ENCODE data around the gene KCNMA1. TPM values are rescaled to one million over a fixed set of nuclear protein-coding genes. Genes with fewer than 3 reads are reported as not detected.

The KCNMA1 gene
- total RNA-seq, 1 donor from 2014 or later = not detected

DNA sequence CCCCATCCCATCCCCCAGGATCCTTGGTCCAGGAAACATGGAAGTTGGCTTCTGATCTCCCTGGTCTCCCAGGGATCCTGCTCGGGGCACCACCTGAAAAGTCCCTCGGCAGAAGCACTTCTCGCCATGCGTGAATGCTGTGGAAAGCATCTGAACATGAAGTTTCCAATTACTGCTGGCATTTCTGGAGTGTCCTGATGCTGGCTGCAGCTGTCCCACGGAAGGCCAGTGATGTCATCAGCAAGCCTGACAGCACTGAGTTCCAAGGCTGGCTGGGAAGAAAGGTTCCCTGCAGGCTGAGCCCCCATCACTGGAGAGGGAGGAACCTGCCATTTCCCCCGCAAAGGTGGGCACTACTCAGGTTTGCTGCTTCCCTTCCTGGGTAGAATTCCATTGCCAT, 71.4 kb downstream of the KCNMA1 start:
- no peak for DNase-seq
- no peaks in the 10 kb centered on the region for H3K9me3 Mint-ChIP-seq
- H3K27me3 Mint-ChIP-seq = no peaks in the 10 kb centered on the region
- H3K36me3 Mint-ChIP-seq (ENCODE audit: low read depth) = no peaks in the 10 kb centered on the region
- intact Hi-C loops (cut with micrococcal nuclease) = no loop called here
- no peak overlapping the region for H3K27ac Mint-ChIP-seq
- H3K4me1 Mint-ChIP-seq = no peaks in the 10 kb centered on the region
- H3K4me3 Mint-ChIP-seq = no peak overlapping the region

DNA sequence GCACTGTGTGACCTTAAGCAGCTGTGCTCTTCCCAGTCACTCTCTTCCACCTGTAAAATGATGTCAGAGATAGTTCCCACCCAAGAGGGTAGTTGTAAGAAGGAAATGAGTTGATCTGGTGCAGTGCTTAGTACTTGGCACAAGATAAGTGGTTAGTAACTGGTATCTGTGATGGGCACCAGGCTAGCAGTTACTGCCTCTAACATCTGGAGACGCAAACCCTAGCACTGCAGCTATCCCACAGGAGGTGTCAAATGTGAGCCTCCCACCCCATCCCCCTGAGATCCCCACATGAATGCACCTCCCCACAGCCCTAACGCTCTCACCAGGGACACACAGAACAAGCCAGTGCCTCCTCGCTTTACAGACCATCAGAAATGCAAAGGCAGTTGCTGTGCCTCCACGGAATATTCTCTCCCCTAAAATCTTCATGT, 72.0 kb downstream of the KCNMA1 start:
- H3K36me3 Mint-ChIP-seq (ENCODE audit: low read depth) = no peaks in the 10 kb centered on the region
- H3K27me3 Mint-ChIP-seq = no peaks in the 10 kb centered on the region
- H3K4me3 Mint-ChIP-seq = no peak overlapping the region
- no peaks in the 10 kb centered on the region for H3K4me1 Mint-ChIP-seq
- H3K9me3 Mint-ChIP-seq = no peaks in the 10 kb centered on the region
- intact Hi-C loops (cut with micrococcal nuclease) = no loop called here
- H3K27ac Mint-ChIP-seq = no peak overlapping the region
- DNase-seq = no peak

DNA sequence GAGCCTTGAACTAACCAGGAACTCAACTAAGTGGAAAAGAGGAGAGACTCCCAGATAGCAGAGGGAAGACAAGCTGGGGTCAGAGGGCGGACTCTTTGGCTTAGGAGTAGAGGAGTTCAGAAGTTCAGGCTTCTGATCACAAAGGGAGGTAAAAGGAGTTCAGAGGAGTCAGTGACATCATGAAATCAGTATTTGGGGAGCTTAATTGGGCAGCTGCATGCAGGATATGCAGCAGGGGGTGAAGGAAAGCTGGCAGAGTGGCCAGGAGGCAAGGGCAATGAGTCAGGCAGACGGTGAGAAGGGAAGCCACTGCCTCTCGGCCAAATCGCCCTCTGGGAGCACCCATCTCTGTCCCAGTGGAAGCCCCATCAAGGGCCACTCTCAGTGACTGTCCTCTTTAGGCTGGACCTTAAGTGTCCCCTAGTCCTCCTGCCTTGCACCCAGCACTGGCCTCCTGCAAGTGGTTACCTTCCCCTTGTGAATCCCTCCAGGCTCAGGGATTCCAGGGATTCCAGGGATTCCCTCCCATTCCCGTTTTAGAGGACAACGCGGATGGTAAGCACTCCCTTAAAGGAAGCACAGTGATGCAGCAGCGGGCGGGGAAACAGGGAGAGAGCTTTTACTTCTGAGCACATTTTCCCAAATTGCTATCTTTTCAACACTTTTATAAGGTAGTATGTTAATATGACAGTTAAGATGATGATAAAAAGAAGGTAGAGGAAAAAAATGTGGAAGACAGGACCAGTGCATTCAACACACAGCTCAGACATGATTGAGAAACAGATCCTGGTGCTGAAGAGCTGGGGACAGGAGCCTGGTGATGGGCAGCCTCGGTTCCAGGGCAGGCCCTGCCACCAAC, 72.6 kb downstream of the KCNMA1 start:
- no peak for DNase-seq
- no peaks in the 10 kb centered on the region for H3K4me1 Mint-ChIP-seq
- H3K4me3 Mint-ChIP-seq = no peak overlapping the region
- intact Hi-C loops (cut with micrococcal nuclease) = no loop called here
- no peaks in the 10 kb centered on the region for H3K36me3 Mint-ChIP-seq (ENCODE audit: low read depth)
- no peaks in the 10 kb centered on the region for H3K9me3 Mint-ChIP-seq
- H3K27ac Mint-ChIP-seq = no peak overlapping the region
- no peaks in the 10 kb centered on the region for H3K27me3 Mint-ChIP-seq

DNA sequence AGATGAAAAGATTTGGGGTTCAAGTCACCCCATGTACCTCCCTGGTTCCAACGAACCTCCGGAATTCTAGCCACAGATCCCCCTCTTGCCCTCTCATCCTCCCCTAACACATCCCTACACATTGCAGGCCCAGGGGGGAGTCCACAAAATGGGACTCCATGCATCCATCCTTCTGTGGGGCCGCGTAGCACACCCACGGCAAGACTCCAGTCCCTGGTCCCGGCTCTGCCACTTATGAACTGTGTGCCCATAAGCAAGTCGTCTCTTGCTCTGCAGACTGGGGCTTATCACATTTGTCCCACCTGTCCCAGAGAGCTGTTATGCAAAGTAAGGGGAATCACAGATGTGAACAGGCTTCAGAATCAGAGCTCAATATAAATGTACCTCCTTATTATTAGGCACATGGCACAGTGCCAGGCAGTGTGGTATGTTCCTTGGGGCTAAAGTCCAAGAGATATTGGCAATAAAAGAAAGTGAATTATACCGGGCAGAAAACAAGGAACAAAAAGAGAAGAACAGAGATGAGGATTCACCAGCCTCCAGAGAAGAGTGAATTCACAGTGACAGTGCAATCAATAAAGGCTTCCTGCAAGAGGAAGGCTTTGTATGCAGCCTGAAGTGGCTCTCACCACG, 73.9 kb downstream of the KCNMA1 start:
- Mint-ChIP-seq H3K27me3 (no peaks in the 10 kb centered on the region), H3K9me3 (no peaks in the 10 kb centered on the region), H3K4me3 (no peak overlapping the region), H3K4me1 (no peaks in the 10 kb centered on the region), H3K27ac (no peak overlapping the region), H3K36me3 (ENCODE audit: low read depth) (no peaks in the 10 kb centered on the region)
- DNase-seq = no peak
- intact Hi-C loops (cut with micrococcal nuclease) = no loop called here

DNA sequence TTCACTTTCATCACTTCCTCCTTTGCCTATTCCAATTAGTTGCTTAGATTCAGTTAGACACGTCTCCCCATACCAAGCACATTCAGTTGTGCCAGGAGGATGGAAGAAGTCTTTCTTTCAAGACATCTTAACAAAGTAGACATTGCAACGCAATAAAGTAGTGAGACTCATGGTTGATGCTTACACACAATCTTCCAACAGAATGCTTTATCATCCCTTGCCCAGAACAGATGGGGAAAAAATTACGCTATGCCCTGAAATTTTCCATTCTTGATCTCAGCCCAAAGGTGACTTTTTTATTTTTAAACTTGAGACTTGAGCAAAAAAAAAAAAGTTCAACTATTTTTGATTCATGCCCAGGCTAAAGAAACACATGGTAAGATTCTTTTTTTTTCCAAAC, 74.9 kb downstream of the KCNMA1 start:
- no peak for DNase-seq
- no peak overlapping the region for H3K4me3 Mint-ChIP-seq
- no peaks in the 10 kb centered on the region for H3K4me1 Mint-ChIP-seq
- H3K36me3 Mint-ChIP-seq (ENCODE audit: low read depth) = no peaks in the 10 kb centered on the region
- no peak overlapping the region for H3K27ac Mint-ChIP-seq
- intact Hi-C loops (cut with micrococcal nuclease) = no loop called here
- H3K27me3 Mint-ChIP-seq = no peaks in the 10 kb centered on the region
- no peaks in the 10 kb centered on the region for H3K9me3 Mint-ChIP-seq

DNA sequence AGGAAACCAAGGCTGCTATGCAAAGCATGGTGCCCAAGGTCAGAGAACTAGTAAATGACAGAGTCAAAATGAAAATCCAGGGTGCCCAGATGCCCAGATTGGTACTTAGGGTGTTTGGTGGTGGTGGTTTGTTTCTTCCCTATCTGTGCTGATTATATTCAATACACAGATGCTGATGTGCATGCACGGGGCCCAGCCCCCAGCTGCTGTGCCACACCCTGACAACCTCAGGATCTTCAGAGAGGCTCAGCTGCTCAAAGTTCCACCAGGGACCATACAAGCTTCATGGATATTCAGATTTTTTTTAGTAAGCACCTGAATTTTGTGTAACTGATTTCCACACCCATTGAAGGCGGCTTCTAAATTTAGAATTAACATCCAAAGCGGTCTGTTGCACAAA, 75.6 kb downstream of the KCNMA1 start:
- Mint-ChIP-seq H3K9me3 (no peaks in the 10 kb centered on the region), H3K4me3 (no peak overlapping the region), H3K4me1 (no peaks in the 10 kb centered on the region), H3K36me3 (ENCODE audit: low read depth) (no peaks in the 10 kb centered on the region), H3K27ac (no peak overlapping the region), H3K27me3 (no peaks in the 10 kb centered on the region)
- intact Hi-C loops (cut with micrococcal nuclease) = no loop called here
- DNase-seq = no peak

DNA sequence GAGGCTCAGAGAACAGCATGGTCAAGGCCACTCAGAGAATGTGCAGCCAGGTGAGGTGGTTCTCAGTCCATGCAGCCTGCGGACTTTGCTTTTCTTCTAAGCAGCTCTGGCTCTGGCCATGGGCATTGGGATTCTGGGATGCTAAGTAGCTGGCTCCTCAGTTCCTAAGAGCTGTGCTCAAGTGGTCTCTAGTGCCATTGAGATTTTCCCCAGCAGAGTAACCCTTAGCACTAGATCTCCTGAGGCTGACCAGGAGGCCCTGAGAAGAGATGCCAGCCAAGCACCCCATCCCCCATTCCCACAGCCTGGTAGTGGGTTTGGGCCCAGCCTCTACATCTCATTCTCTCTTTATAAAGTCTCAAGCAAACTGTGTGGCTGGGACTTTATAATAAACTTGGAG, 77.1 kb downstream of the KCNMA1 start:
- intact Hi-C loops (cut with micrococcal nuclease) = no loop called here
- Mint-ChIP-seq H3K4me3 (no peak overlapping the region), H3K36me3 (ENCODE audit: low read depth) (no peaks in the 10 kb centered on the region)

DNA sequence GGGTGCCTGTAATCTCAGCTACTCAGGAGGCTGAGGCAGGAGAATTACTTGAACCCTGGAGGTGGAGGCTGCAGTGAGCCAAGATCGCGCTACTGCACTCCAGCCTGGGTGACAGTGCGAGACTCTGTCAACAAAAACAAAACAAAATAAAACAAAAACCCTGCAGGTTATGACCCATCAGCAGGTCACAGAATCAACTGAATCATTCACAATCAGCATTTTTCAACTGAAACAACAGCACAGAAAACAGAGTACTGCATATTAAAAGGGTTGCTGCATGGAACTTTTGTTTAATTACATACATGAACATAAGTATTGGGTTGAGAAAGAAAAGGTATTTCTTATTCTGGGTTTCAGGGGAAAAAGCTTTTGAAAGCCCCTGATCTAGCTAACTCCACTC, 77.6 kb downstream of the KCNMA1 start:
- intact Hi-C loops (cut with micrococcal nuclease) = no loop called here
- no peaks in the 10 kb centered on the region for H3K4me1 Mint-ChIP-seq
- H3K27me3 Mint-ChIP-seq = no peaks in the 10 kb centered on the region
- H3K9me3 Mint-ChIP-seq = no peaks in the 10 kb centered on the region
- H3K36me3 Mint-ChIP-seq (ENCODE audit: low read depth) = no peaks in the 10 kb centered on the region
- no peak overlapping the region for H3K27ac Mint-ChIP-seq
- DNase-seq = no peak
- no peak overlapping the region for H3K4me3 Mint-ChIP-seq

More for the DNA sequence above, 77.1 kb downstream of the KCNMA1 start:
- no peak for DNase-seq
- no peaks in the 10 kb centered on the region for H3K9me3 Mint-ChIP-seq
- H3K4me1 Mint-ChIP-seq = no peaks in the 10 kb centered on the region
- no peaks in the 10 kb centered on the region for H3K27me3 Mint-ChIP-seq
- H3K27ac Mint-ChIP-seq = no peak overlapping the region

DNA sequence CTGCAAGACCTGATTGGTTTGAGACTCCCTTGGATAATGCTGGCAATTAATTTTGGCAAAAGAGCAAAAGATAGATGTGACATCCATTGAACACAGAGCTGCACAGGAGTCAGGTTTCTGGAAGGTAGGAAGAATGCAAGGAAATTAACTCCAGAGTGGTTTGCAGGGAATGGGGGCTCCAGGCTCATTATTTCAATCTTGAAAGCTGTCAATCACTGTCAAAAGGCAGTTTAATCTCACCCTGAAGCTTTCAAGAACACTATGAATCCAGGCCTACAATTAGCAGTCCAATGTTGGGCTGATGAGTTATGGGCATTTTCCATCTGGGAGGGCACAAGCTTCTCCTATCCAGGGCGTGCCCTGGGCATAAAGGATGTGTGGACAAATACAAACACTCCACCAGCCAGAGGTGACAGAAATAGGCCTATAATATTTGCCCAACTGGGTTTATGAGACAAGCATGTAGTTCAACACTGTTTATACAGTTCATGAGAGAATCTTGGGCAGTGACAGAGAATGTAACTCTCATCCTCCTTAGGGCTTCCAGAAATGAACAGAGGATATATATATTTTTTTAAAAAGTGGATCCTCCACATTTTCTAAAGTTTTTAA, 80.5 kb downstream of the KCNMA1 start:
- intact Hi-C loops (cut with micrococcal nuclease) = no loop called here
- no peaks in the 10 kb centered on the region for H3K36me3 Mint-ChIP-seq (ENCODE audit: low read depth)
- H3K4me1 Mint-ChIP-seq = peaks cover 2% of the 10 kb centered on the region
- H3K4me3 Mint-ChIP-seq = no peak overlapping the region
- no peak for DNase-seq
- no peaks in the 10 kb centered on the region for H3K9me3 Mint-ChIP-seq
- no peak overlapping the region for H3K27ac Mint-ChIP-seq
- no peaks in the 10 kb centered on the region for H3K27me3 Mint-ChIP-seq

DNA sequence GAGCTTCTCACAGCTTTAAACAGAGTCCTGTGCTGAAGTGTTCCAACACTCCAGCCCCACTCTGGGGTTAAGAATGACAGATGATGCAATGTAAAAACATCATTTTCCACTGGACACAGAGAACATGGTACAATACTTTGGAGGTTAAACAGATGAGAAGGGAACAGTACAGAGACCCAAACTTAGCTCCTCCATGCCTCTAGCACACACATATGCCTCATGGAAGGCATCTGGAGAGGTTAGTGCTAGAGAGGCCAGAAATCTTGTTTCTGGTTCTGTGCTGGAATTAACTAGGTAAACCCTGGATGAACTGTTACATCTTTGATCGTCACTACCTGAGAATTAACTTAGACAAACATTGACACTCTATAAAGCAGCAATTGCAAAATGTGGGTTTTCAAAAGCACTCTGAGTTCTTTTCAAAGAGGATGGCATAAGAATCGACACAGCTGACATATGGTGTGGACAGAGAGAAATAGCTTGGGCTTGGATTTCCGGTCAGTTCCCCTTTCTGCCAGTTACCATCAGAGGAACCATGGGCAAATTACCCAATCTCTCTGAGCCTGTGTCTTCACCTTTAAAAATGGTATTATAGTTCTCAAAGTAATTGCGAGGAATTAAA, 81.9 kb downstream of the KCNMA1 start:
- Mint-ChIP-seq H3K27ac (no peak overlapping the region), H3K4me3 (no peak overlapping the region), H3K36me3 (ENCODE audit: low read depth) (no peaks in the 10 kb centered on the region), H3K27me3 (no peaks in the 10 kb centered on the region), H3K9me3 (no peaks in the 10 kb centered on the region), H3K4me1 (peaks cover 2% of the 10 kb centered on the region)
- no peak for DNase-seq
- intact Hi-C loops (cut with micrococcal nuclease) = no loop called here

DNA sequence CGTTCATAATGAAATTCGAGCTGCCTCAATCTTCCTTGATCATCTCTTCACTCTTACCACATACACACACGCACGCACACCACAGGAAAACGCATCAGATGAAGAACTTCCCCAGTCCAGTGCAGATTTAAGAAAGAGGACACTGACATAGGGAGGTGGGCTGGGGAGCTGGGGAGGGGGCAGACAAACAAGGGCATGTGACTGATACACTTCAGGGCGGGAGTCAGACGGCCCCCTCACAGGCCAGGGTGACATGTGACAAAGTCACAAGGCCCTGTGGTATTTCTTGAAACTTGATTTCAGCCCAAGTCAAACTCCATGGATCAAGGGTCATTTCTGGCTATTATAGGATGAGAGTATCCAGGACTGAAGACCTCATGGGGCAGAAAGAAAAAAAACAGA, 82.6 kb downstream of the KCNMA1 start:
- intact Hi-C loops (cut with micrococcal nuclease) = no loop called here
- H3K4me1 Mint-ChIP-seq = peaks cover 2% of the 10 kb centered on the region
- no peak for DNase-seq
- no peak overlapping the region for H3K27ac Mint-ChIP-seq
- H3K27me3 Mint-ChIP-seq = no peaks in the 10 kb centered on the region
- no peaks in the 10 kb centered on the region for H3K36me3 Mint-ChIP-seq (ENCODE audit: low read depth)
- H3K4me3 Mint-ChIP-seq = no peak overlapping the region
- H3K9me3 Mint-ChIP-seq = no peaks in the 10 kb centered on the region

DNA sequence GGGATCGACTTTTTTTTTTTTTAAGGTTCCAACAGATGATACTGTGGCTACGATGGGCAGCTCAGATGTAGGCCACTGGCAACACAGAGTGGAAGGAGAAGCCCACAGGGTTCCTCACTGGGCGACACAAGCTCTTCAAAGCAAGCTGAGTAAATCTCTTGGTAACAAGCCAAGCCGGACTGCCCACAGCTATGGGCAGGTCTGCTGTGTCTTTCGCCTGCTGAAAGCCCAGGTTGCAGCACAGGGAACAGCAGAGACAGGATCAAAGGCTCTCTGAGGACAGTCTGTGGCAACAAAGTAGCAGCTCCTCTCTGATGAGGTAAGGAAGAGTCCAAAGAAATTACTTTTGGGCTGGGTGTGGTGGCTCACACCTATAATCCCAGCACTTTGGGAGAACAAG, 83.6 kb downstream of the KCNMA1 start:
- Mint-ChIP-seq H3K9me3 (no peaks in the 10 kb centered on the region), H3K27ac (no peak overlapping the region), H3K27me3 (no peaks in the 10 kb centered on the region), H3K4me1 (peaks cover 2% of the 10 kb centered on the region), H3K4me3 (no peak overlapping the region), H3K36me3 (ENCODE audit: low read depth) (no peaks in the 10 kb centered on the region)
- intact Hi-C loops (cut with micrococcal nuclease) = no loop called here
- DNase-seq = no peak

DNA sequence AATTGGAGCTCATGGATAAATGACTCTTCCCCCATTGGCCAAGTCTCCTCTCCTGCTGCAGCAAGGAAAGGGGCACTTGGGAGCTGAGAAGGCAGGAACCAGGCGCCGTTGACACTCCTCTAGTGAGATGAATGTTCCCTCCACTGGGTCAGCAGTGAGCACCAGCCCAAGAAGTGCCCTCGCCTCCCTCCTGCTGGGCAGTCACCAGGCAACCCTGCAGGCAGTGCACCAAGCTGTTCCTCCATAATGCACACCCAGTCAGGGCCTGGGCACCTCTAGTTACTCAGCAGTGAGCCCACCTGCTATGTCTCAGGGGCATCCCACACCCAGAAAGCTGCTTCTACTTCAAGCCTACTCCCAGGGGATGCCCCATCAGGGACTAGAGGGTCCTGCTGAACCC, 84.3 kb downstream of the KCNMA1 start:
- Mint-ChIP-seq H3K4me3 (no peak overlapping the region), H3K36me3 (ENCODE audit: low read depth) (no peaks in the 10 kb centered on the region), H3K9me3 (no peaks in the 10 kb centered on the region), H3K4me1 (peaks cover 2% of the 10 kb centered on the region), H3K27ac (no peak overlapping the region), H3K27me3 (no peaks in the 10 kb centered on the region)
- DNase-seq = no peak
- intact Hi-C loops (cut with micrococcal nuclease) = no loop called here

DNA sequence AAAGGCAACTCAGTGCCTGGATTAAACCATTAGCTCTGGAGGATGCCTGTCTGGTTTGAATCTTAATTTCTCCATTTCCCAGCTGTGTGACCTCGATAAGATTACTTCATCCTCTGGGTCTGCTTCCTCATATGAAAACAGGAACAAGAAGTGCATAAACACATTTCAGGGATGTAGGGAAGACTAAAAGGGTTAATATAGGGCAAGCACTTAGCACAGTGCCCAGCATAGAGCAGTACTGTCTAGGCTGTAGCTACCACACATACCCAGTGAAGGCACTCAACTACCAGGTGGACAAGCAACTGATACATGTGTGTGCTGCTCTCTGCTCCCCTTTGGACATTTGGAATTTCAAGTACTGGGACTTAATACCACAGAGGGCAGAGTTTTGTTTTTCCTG, 85.4 kb downstream of the KCNMA1 start:
- Mint-ChIP-seq H3K27me3 (no peaks in the 10 kb centered on the region), H3K4me1 (peaks cover 2% of the 10 kb centered on the region), H3K27ac (no peak overlapping the region), H3K9me3 (no peaks in the 10 kb centered on the region), H3K4me3 (no peak overlapping the region), H3K36me3 (ENCODE audit: low read depth) (no peaks in the 10 kb centered on the region)
- DNase-seq = no peak
- intact Hi-C loops (cut with micrococcal nuclease) = no loop called here
